Breast epithelium (tissue), 3 donors: Measurements from ENCODE around the gene DIRAS3.

Experiments used
- POLR2A ChIP-seq: fragments of 450-650 bp; IDR thresholded peaks from one replicate; pipeline ENCODE4 v1.6.1; 2016; ENCODE audit warnings: antibody characterized with exemption, mild to moderate bottlenecking, moderate library complexity
- POLR2AphosphoS5 ChIP-seq, 3 donors: sonication (generic); formaldehyde crosslinking; IDR thresholded peaks; one replicate each; pipeline ENCODE4 v1.6.1; 2017; ENCODE audit warnings: antibody characterized with exemption in 3 of 3
- TF ChIP-seq, protein P1 (sequence below), 3 donors: fragments of 450-650 bp; IDR thresholded peaks; one replicate each; pipeline ENCODE4 v1.5.1; 2016 to 2017; ENCODE audit warnings: antibody characterized with exemption in 3 of 3, mild to moderate bottlenecking in 3 of 3, moderate library complexity in 3 of 3

DNA sequence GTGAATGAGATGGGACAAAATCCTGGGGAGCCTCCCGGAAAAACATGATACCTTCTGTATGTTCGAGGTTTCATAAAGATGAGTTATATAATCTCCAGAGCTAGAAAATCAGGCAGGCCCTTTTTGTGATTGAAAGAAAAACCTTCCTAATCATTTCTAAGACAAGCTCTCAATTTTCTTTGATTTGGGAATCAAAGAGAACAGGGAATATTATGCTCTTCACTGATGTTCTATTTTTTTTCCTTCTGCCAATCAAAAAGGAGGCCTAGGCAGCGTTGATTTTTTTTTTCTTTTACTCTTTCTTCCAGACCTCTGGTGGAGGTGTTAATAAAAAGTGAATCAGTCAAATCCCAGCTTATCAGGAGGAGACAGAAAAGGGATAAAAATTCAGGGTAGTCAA lies 34.5 kb downstream of the DIRAS3 start:
- TF ChIP-seq POLR2A: no peak
- TF ChIP-seq, protein P1, sequence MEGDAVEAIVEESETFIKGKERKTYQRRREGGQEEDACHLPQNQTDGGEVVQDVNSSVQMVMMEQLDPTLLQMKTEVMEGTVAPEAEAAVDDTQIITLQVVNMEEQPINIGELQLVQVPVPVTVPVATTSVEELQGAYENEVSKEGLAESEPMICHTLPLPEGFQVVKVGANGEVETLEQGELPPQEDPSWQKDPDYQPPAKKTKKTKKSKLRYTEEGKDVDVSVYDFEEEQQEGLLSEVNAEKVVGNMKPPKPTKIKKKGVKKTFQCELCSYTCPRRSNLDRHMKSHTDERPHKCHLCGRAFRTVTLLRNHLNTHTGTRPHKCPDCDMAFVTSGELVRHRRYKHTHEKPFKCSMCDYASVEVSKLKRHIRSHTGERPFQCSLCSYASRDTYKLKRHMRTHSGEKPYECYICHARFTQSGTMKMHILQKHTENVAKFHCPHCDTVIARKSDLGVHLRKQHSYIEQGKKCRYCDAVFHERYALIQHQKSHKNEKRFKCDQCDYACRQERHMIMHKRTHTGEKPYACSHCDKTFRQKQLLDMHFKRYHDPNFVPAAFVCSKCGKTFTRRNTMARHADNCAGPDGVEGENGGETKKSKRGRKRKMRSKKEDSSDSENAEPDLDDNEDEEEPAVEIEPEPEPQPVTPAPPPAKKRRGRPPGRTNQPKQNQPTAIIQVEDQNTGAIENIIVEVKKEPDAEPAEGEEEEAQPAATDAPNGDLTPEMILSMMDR (IDR thresholded peaks at IDR 0.05): no peak
- TF ChIP-seq POLR2AphosphoS5 (IDR thresholded peaks at IDR 0.05): no peak
